CD14-positive monocyte (primary cell): ENCODE results near the gene CTNND2. TPM values are rescaled to one million over a fixed set of nuclear protein-coding genes. Genes with fewer than 3 reads are reported as not detected.

ENCODE experiments used
- DNase-seq, 3 donors: peaks; one replicate each; pipeline ENCODE4 v3.0.0-alpha.2; 2011 to 2022
- H2AFZ ChIP-seq: 2 replicates; pipeline ENCODE4 v1.6.0; 2012; ENCODE audit warnings: mild to moderate bottlenecking, low read depth, low read length, inconsistent platforms; ENCODE audit not compliant: insufficient read depth, poor library complexity, severe bottlenecking
- H3K27ac ChIP-seq, 2 donors: 1 replicate in 1 of 2; 2 replicates in 1 of 2; pipeline ENCODE4 v1.5.1; 2012 to 2013; ENCODE audit warnings: low read length in 2 of 2, control low read depth in 1 of 2, inconsistent platforms in 1 of 2, low read depth in 1 of 2, mild to moderate bottlenecking in 1 of 2
- H3K27me3 ChIP-seq, 2 donors: one replicate each; pipeline versions ENCODE4 v1.6.0 to v1.6.1; 2011 to 2013; ENCODE audit warnings: low read length in 2 of 2; ENCODE audit not compliant: control insufficient read depth in 2 of 2, insufficient read depth in 2 of 2
- H3K36me3 ChIP-seq, 2 donors: replicated peaks in 1 of 2; 1 replicate in 1 of 2; 2 replicates in 1 of 2; pipeline versions ENCODE4 v1.5.1 to v1.6.1; 2012 to 2013; ENCODE audit warnings: low read length in 2 of 2, control low read depth in 1 of 2, inconsistent platforms in 1 of 2, mild to moderate bottlenecking in 1 of 2; ENCODE audit not compliant: insufficient read depth in 2 of 2, control insufficient read depth in 1 of 2
- H3K4me1 ChIP-seq, 2 donors: 1 replicate in 1 of 2; 2 replicates in 1 of 2; pipeline versions ENCODE4 v1.5.1 to v1.6.1; 2012 to 2013; ENCODE audit warnings: low read length in 2 of 2, control low read depth in 1 of 2, inconsistent platforms in 1 of 2, mild to moderate bottlenecking in 1 of 2, moderate library complexity in 1 of 2; ENCODE audit not compliant: insufficient read depth in 2 of 2, control insufficient read depth in 1 of 2
- H3K4me2 ChIP-seq: replicated peaks from 2 replicates; pipeline ENCODE3; 2012; ENCODE audit warnings: low read length, moderate library complexity, mild to moderate bottlenecking; ENCODE audit not compliant: poor library complexity, severe bottlenecking; ENCODE audit errors: extremely low read depth
- H3K4me3 ChIP-seq, 3 experiments: fragments of 200-600 bp in 1 of 3; sonication (generic) in 1 of 3; replicated peaks in 1 of 3; 1 replicate in 2 of 3; 2 replicates in 1 of 3; pipeline ENCODE4 v1.5.1; 2011 to 2013; ENCODE audit warnings: low read length in 3 of 3, mild to moderate bottlenecking in 3 of 3, control low read depth in 2 of 3, low read depth in 2 of 3, inconsistent platforms in 1 of 3, moderate library complexity in 1 of 3
- H3K79me2 ChIP-seq: 2 replicates; pipeline ENCODE4 v1.6.0; 2012; ENCODE audit warnings: mild to moderate bottlenecking, control low read depth, inconsistent platforms, low read length, moderate library complexity; ENCODE audit not compliant: insufficient read depth
- H3K9ac ChIP-seq: 2 replicates; pipeline ENCODE4 v1.6.0; 2017; ENCODE audit warnings: low read length, mild to moderate bottlenecking; ENCODE audit not compliant: insufficient read depth, poor library complexity, severe bottlenecking
- H3K9me3 ChIP-seq, 2 donors: replicated peaks in 1 of 2; 1 replicate in 1 of 2; 2 replicates in 1 of 2; pipeline versions ENCODE4 v1.5.1 to v1.6.1; 2012 to 2013; ENCODE audit warnings: low read length in 2 of 2, control low read depth in 1 of 2; ENCODE audit not compliant: control insufficient read depth in 1 of 2, insufficient read depth in 1 of 2
- H4K20me1 ChIP-seq: 2 replicates; pipeline ENCODE4 v1.6.0; 2012; ENCODE audit warnings: mild to moderate bottlenecking, low read length, control low read depth, moderate library complexity; ENCODE audit not compliant: insufficient read depth
- H3K27ac Mint-ChIP-seq, 7 donors: one replicate each; pipeline ENCODE4 v1.8.0; 2020; ENCODE audit warnings: mild to moderate bottlenecking in 7 of 7, mixed read lengths in 7 of 7, moderate library complexity in 6 of 7, inconsistent platforms in 2 of 7
- H3K27me3 Mint-ChIP-seq, 3 donors: one replicate each; pipeline ENCODE4 v1.8.0; 2021 to 2022; ENCODE audit warnings: low read depth in 3 of 3, mild to moderate bottlenecking in 3 of 3, mixed read lengths in 3 of 3, moderate library complexity in 3 of 3, inconsistent platforms in 1 of 3
- H3K36me3 Mint-ChIP-seq, 2 donors: one replicate each; pipeline ENCODE4 v1.8.0; 2020; ENCODE audit warnings: mixed read lengths in 2 of 2, inconsistent platforms in 1 of 2, mild to moderate bottlenecking in 1 of 2
- H3K4me1 Mint-ChIP-seq: one replicate; pipeline ENCODE4 v1.8.0; 2020; ENCODE audit warnings: mild to moderate bottlenecking, mixed read lengths
- H3K4me3 Mint-ChIP-seq, 2 donors: one replicate each; pipeline ENCODE4 v1.8.0; 2020; ENCODE audit warnings: mild to moderate bottlenecking in 2 of 2, mixed read lengths in 2 of 2, moderate library complexity in 1 of 2
- H3K9me3 Mint-ChIP-seq, 7 donors: one replicate each; pipeline ENCODE4 v1.8.0; 2020 to 2022; ENCODE audit warnings: mixed read lengths in 7 of 7, mild to moderate bottlenecking in 6 of 7, moderate library complexity in 6 of 7, inconsistent platforms in 2 of 7
- CTCF ChIP-seq: fragments of 200-600 bp; IDR thresholded peaks from one replicate; pipeline ENCODE4 v1.8.0; 2022; ENCODE audit warnings: antibody characterized with exemption, mild to moderate bottlenecking
- WGBS: methylation state at CpG from one replicate; pipeline ENCODE4 v1.1.5; 2013; ENCODE audit warnings: missing lambda C conversion rate; ENCODE audit not compliant: insufficient coverage; 5-methylcytosine and 5-hydroxymethylcytosine counted together
- intact Hi-C, 2 donors: fragments of 100-400 bp; cut with micrococcal nuclease; formaldehyde crosslinking; loops; one replicate each; pipeline versions ENCODE4 v1.15.0 to v1.15.1; 2023
- polyA plus RNA-seq, 3 donors: library from polyadenylated mRNA; depleted of rRNA in 1 of 3; unstranded in 2 of 3; stranded (reverse) in 1 of 3; fragments of 300-500 nt in 2 of 3; fragments of >200 nt in 1 of 3; fragmentation: Illumina TruSeq in 2 of 3; gene quantifications; 1 replicate in 2 of 3; 2 replicates in 1 of 3; pipeline ENCODE4 v1.2.3, GENCODE V29; 2012 to 2021

CTNND2 gene
- polyA plus RNA-seq, 3 donors: not detected

DNA sequence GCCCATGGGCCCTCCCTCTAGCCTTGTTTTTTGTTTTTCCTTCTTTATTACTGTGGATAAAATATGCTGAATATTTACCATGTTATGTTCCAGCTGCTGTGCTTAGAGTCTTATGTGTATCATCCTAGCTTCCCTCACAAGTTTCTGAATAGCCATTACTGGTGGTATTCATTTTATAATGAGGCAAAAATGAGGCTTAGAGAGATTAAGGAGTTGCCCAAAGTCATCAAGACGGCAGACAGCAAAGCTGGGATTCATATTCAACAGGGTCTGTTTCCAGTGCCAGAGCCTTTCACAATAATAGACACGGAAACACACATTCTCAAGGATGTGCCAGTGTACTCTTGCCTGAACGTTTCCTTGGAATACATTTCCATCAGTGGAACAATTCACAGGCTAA, 258.1 kb downstream of the CTNND2 start:
- Histone ChIP-seq H2AFZ (no peak overlapping the region), H3K9ac (no peak overlapping the region), H4K20me1 (no peaks in the 10 kb centered on the region), H3K36me3 (no peaks in the 10 kb centered on the region), H3K4me1 (no peaks in the 10 kb centered on the region), H3K4me2 (no peak overlapping the region), H3K9me3 (no peaks in the 10 kb centered on the region), H3K27ac (no peak overlapping the region), H3K4me3 (no peak overlapping the region), H3K27me3 (no peaks in the 10 kb centered on the region), H3K79me2 (no peaks in the 10 kb centered on the region)
- intact Hi-C loops: no loop called here
- no peaks in the 10 kb centered on the region for H3K36me3 Mint-ChIP-seq
- 90% methylated on average over 2 of the region's 3 CpGs for WGBS
- no peak for TF ChIP-seq CTCF
- no peak overlapping the region for H3K4me3 Mint-ChIP-seq
- peaks cover 0 to 2% (median 0%) of the 10 kb centered on the region in 3 donors for H3K27me3 Mint-ChIP-seq
- H3K4me1 Mint-ChIP-seq: peaks cover 3% of the 10 kb centered on the region
- H3K27ac Mint-ChIP-seq: no peak overlapping the region
- no peak for DNase-seq
- H3K9me3 Mint-ChIP-seq: peaks cover 0 to 2% (median 0%) of the 10 kb centered on the region in 7 donors

GRCh38 chr5:11642438-11642837, 261.8 kb downstream of the CTNND2 start:
- H3K4me3 Mint-ChIP-seq: no peak overlapping the region
- no peak overlapping the region for H3K27ac ChIP-seq
- H3K27ac Mint-ChIP-seq: no peak overlapping the region

More at GRCh38 chr5:11642438-11642837, 261.8 kb downstream of the CTNND2 start:
- DNase-seq: no peak
- Histone ChIP-seq H2AFZ (no peak overlapping the region), H3K36me3 (no peaks in the 10 kb centered on the region), H3K9me3 (no peaks in the 10 kb centered on the region), H3K4me2 (no peak overlapping the region), H3K9ac (no peak overlapping the region), H4K20me1 (no peaks in the 10 kb centered on the region), H3K4me3 (no peak overlapping the region), H3K79me2 (no peaks in the 10 kb centered on the region), H3K27me3 (no peaks in the 10 kb centered on the region), H3K4me1 (no peaks in the 10 kb centered on the region)
- Mint-ChIP-seq H3K4me1 (peaks cover 3% of the 10 kb centered on the region), H3K9me3 (peaks cover 0 to 2% (median 0%) of the 10 kb centered on the region in 7 donors), H3K36me3 (no peaks in the 10 kb centered on the region), H3K27me3 (peaks cover 0 to 2% (median 2%) of the 10 kb centered on the region in 3 donors)
- no peak for TF ChIP-seq CTCF
- intact Hi-C loops: no loop called here
- 14% methylated on average over 2 of the region's 3 CpGs for WGBS
